WTC11 (cell line): ENCODE results near the gene PDE5A. TPM values are rescaled to one million over a fixed set of nuclear protein-coding genes. Genes with fewer than 3 reads are reported as not detected.

Source experiments
- ATAC-seq: fragments of 200-7000 bp; cut with Tn5 transposase; 2 replicates; pipeline ENCODE4 v1.10.0; 2021; ENCODE audit warnings: mild to moderate bottlenecking, moderate library complexity
- CTCF ChIA-PET: fragments of 300-600 bp; sonication (Branson Sonifier 250); formaldehyde crosslinking; loops from one replicate; lab custom pipeline; 2021; ENCODE audit warnings: antibody characterized with exemption; lab: Charles Lee
- POLR2A ChIA-PET: fragments of 350-600 bp; sonication (Branson Sonifier 250); formaldehyde crosslinking; loops from one replicate; lab custom pipeline; 2021; ENCODE audit warnings: antibody characterized with exemption; lab: Charles Lee
- DNase-seq: peaks from one replicate; pipeline ENCODE4 v3.0.0; 2021; ENCODE audit warnings: low spot score
- H3K27ac Mint-ChIP-seq: 2 replicates; pipeline ENCODE4 v1.8.0; 2021; ENCODE audit warnings: mixed read lengths
- H3K27me3 Mint-ChIP-seq: 2 replicates; pipeline ENCODE4 v1.8.0; 2021; ENCODE audit warnings: low read depth, mild to moderate bottlenecking, moderate library complexity, mixed read lengths
- H3K36me3 Mint-ChIP-seq: 2 replicates; pipeline ENCODE4 v1.8.0; 2021; ENCODE audit warnings: mixed read lengths
- H3K4me1 Mint-ChIP-seq: 2 replicates; pipeline ENCODE4 v1.8.0; 2022; ENCODE audit warnings: mixed read lengths
- H3K4me3 Mint-ChIP-seq: 2 replicates; pipeline ENCODE4 v1.8.0; 2021; ENCODE audit warnings: mild to moderate bottlenecking, moderate library complexity, mixed read lengths
- H3K9me3 Mint-ChIP-seq: 2 replicates; pipeline ENCODE4 v1.8.0; 2021; ENCODE audit warnings: mixed read lengths
- ATF6 ChIP-seq: sonication (generic); formaldehyde crosslinking; IDR thresholded peaks from 2 replicates; pipeline ENCODE4 v1.8.1; 2023; ENCODE audit warnings: mild to moderate bottlenecking, missing genetic modification reagents
- CREB1 ChIP-seq: sonication (generic); formaldehyde crosslinking; IDR thresholded peaks from 2 replicates; pipeline ENCODE4 v1.8.0; 2023; ENCODE audit warnings: mild to moderate bottlenecking, missing genetic modification reagents
- E2F5 ChIP-seq: sonication (generic); formaldehyde crosslinking; IDR thresholded peaks from 2 replicates; pipeline ENCODE4 v1.8.1; 2022; ENCODE audit warnings: mild to moderate bottlenecking, moderate library complexity, missing genetic modification reagents
- EMX1 ChIP-seq: fragments of 250-450 bp; sonication (Bioruptor Pico); IDR thresholded peaks from 2 replicates; pipeline ENCODE4 v1.8.0; 2021; ENCODE audit warnings: mild to moderate bottlenecking
- ERG ChIP-seq: fragments of 250-450 bp; sonication (Bioruptor Pico); IDR thresholded peaks from 2 replicates; pipeline ENCODE4 v1.8.0; 2021; ENCODE audit warnings: mild to moderate bottlenecking
- FOXJ3 ChIP-seq: sonication (generic); formaldehyde crosslinking; IDR thresholded peaks from 2 replicates; pipeline ENCODE4 v1.9.0; 2021; ENCODE audit warnings: missing genetic modification reagents, mild to moderate bottlenecking, borderline replicate concordance
- GRHL2 ChIP-seq: fragments of 250-450 bp; sonication (Bioruptor Pico); IDR thresholded peaks from 2 replicates; pipeline ENCODE4 v1.8.0; 2022; ENCODE audit warnings: mild to moderate bottlenecking, moderate library complexity; ENCODE audit not compliant: insufficient replicate concordance, severe bottlenecking
- HMGXB4 ChIP-seq: sonication (generic); formaldehyde crosslinking; IDR thresholded peaks from 2 replicates; pipeline ENCODE4 v1.8.1; 2023; ENCODE audit warnings: mild to moderate bottlenecking, moderate library complexity, missing genetic modification reagents
- IRF2 ChIP-seq: sonication (generic); formaldehyde crosslinking; IDR thresholded peaks from 2 replicates; pipeline ENCODE4 v1.8.0; 2022; ENCODE audit warnings: low read depth, missing genetic modification reagents, borderline replicate concordance
- MLX ChIP-seq: sonication (generic); formaldehyde crosslinking; IDR thresholded peaks from 2 replicates; pipeline ENCODE4 v1.8.1; 2023; ENCODE audit warnings: mild to moderate bottlenecking, missing genetic modification reagents, moderate library complexity
- MYBL2 ChIP-seq: sonication (generic); formaldehyde crosslinking; IDR thresholded peaks from 2 replicates; pipeline ENCODE4 v1.8.1; 2023; ENCODE audit warnings: mild to moderate bottlenecking, moderate library complexity, missing genetic modification reagents
- NFATC4 ChIP-seq: fragments of 250-450 bp; sonication (Bioruptor Pico); IDR thresholded peaks from 2 replicates; pipeline ENCODE4 v1.9.0; 2021; ENCODE audit warnings: mild to moderate bottlenecking
- NR2C2 ChIP-seq: sonication (generic); formaldehyde crosslinking; IDR thresholded peaks from 2 replicates; pipeline ENCODE4 v1.8.0; 2022; ENCODE audit warnings: mild to moderate bottlenecking, missing genetic modification reagents
- OVOL2 ChIP-seq: fragments of 250-450 bp; sonication (Bioruptor Pico); IDR thresholded peaks from 2 replicates; pipeline ENCODE4 v1.9.0; 2021; ENCODE audit warnings: mild to moderate bottlenecking, borderline replicate concordance
- TP53 ChIP-seq: sonication (generic); formaldehyde crosslinking; IDR thresholded peaks from 2 replicates; pipeline ENCODE4 v1.8.1; 2023; ENCODE audit warnings: mild to moderate bottlenecking, missing genetic modification reagents
- ZBTB43 ChIP-seq: sonication (generic); formaldehyde crosslinking; IDR thresholded peaks from 2 replicates; pipeline ENCODE4 v1.8.1; 2023; ENCODE audit warnings: mild to moderate bottlenecking, missing genetic modification reagents
- ZMAT4 ChIP-seq: fragments of 250-450 bp; sonication (Bioruptor Pico); IDR thresholded peaks from 2 replicates; pipeline ENCODE4 v1.9.0; 2021; ENCODE audit warnings: mild to moderate bottlenecking
- ZNF121 ChIP-seq: sonication (generic); formaldehyde crosslinking; IDR thresholded peaks from 2 replicates; pipeline ENCODE4 v1.8.0; 2023; ENCODE audit warnings: missing genetic modification reagents
- ZNF416 ChIP-seq: fragments of 250-450 bp; sonication (Bioruptor Pico); IDR thresholded peaks from 2 replicates; pipeline ENCODE4 v1.9.0; 2021; ENCODE audit warnings: mild to moderate bottlenecking, inconsistent platforms
- ZNF512 ChIP-seq: sonication (generic); formaldehyde crosslinking; IDR thresholded peaks from 2 replicates; pipeline ENCODE4 v1.8.1; 2022; ENCODE audit warnings: missing genetic modification reagents, borderline replicate concordance
- total RNA-seq: library from RNA; stranded (reverse); gene quantifications from 3 replicates; pipeline ENCODE4 v1.2.3, GENCODE V29; 2021

PDE5A gene
- total RNA-seq, 1 experiment from 2014 or later = 25.6 TPM

- TF ChIP-seq ERG (CRISPR knock-in tag) (no peak), MLX (CRISPR knock-in tag) (no peak), ZNF512 (no peak), TP53 (CRISPR knock-in tag) (no peak), HMGXB4 (no peak), E2F5 (CRISPR knock-in tag) (no peak), ATF6 (no peak), ZBTB43 (CRISPR knock-in tag) (no peak), MYBL2 (CRISPR knock-in tag) (no peak), ZMAT4 (no peak)
- TF ChIP-seq, all 79 proteins: peak for 0
Measured at GRCh38 chr4:119580293-119580692, 48.3 kb downstream of the PDE5A start (continued).

GRCh38 chr4:119579823-119580222, 48.8 kb downstream of the PDE5A start:
- DNase-seq (no peak), ATAC-seq (0 out of 2 replicates have a peak, but pooled peaks have one; percentile 32)
- no peaks in the 10 kb centered on the region for H3K27me3 Mint-ChIP-seq
- CTCF ChIA-PET = interaction anchor here (0.9 kb wide), 1 partner anchor 21 kb away, joined by 6 read pairs; no protein-coding TSS in a partner anchor
- TF ChIP-seq NR2C2 (CRISPR knock-in tag) = no peak
- TF ChIP-seq OVOL2 (CRISPR knock-in tag) = no peak
- no peak for TF ChIP-seq CREB1 (CRISPR knock-in tag)
- no peak for TF ChIP-seq ZNF121 (CRISPR knock-in tag)
- no peak for TF ChIP-seq FOXJ3 (CRISPR knock-in tag)
- no peak for TF ChIP-seq ZNF416 (CRISPR knock-in tag)
- no peak for TF ChIP-seq GRHL2 (CRISPR knock-in tag)
- no peak for TF ChIP-seq EMX1 (CRISPR knock-in tag)
- TF ChIP-seq IRF2 (CRISPR knock-in tag) = no peak
- TF ChIP-seq NFATC4 = no peak
- TF ChIP-seq, all 79 proteins: peak for 0
- H3K4me1 Mint-ChIP-seq = peaks cover 12% of the 10 kb centered on the region
- no peak overlapping the region; the same call in 1 of the 2 replicates for H3K27ac Mint-ChIP-seq
- H3K9me3 Mint-ChIP-seq = peaks cover 8% of the 10 kb centered on the region; the same call in 1 of the 2 replicates
- H3K36me3 Mint-ChIP-seq = peaks cover 15% of the 10 kb centered on the region
- H3K4me3 Mint-ChIP-seq = no peak overlapping the region
- POLR2A ChIA-PET = no interaction called here
